C4-2B (cell line): Measurements from ENCODE around the gene NEUROG3.

Experiments used
- H3K27ac ChIP-seq: fragments of 450-650 bp; 2 replicates; pipeline ENCODE4 v1.5.1; 2017
- CTCF ChIP-seq: fragments of 450-650 bp; conservative IDR thresholded peaks from 2 replicates; pipeline ENCODE4 v1.5.1; 2017; ENCODE audit warnings: mild to moderate bottlenecking
- ZFX ChIP-seq: fragments of 450-650 bp; IDR thresholded peaks from 2 replicates; pipeline ENCODE4 v1.6.1; 2017

NEUROG3 gene

GRCh38 chr10:69576334-69577011 is 3.3 kb upstream of the NEUROG3 start:
- H3K27ac ChIP-seq, result no peak overlapping the region
- TF ChIP-seq CTCF (no peak), ZFX (no peak)

DNA sequence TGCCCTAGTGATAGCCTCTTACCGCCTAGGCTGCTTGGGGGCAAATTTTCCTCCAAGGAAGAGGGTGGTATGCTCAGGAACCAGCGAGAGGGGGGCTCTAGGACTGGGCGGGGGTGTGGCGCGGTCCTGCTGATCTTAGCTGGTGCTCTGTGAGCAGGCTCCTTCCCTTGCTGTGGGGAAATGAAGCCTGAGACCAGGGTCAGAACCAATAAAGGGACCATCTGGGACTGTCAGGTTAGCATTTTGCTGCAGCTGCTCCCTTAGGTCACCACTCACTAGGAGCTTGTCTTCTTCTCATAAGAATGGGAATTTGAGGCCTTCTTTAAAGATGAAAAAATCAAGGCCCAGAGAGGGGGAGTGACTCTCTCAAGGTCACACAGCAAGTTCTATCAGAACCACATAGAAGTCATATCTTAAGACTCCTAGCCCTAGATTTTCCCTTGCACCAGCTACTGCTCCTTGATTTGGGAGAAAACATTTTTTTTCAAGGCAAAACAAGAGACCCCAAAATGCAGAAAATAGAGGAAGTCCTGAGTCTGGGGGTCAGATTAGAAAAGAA is 2.0 kb upstream of the NEUROG3 start:
- H3K27ac ChIP-seq, result no peak overlapping the region
- TF ChIP-seq CTCF (no peak), ZFX (no peak)

- no peak overlapping the region for H3K27ac ChIP-seq
- TF ChIP-seq CTCF (no peak), ZFX (no peak)
These were observed 1.4 kb upstream of the NEUROG3 start for GRCh38 chr10:69574571-69574978.

- no peak overlapping the region for H3K27ac ChIP-seq
- TF ChIP-seq CTCF, result no peak
- no peak for TF ChIP-seq ZFX
These were observed 815 bp downstream of the NEUROG3 start for GRCh38 chr10:69572159-69573055.

- H3K27ac ChIP-seq, result no peak overlapping the region
- TF ChIP-seq ZFX (no peak), CTCF (no peak)
These were observed 1.5 kb downstream of the NEUROG3 start for GRCh38 chr10:69571618-69572158.

DNA sequence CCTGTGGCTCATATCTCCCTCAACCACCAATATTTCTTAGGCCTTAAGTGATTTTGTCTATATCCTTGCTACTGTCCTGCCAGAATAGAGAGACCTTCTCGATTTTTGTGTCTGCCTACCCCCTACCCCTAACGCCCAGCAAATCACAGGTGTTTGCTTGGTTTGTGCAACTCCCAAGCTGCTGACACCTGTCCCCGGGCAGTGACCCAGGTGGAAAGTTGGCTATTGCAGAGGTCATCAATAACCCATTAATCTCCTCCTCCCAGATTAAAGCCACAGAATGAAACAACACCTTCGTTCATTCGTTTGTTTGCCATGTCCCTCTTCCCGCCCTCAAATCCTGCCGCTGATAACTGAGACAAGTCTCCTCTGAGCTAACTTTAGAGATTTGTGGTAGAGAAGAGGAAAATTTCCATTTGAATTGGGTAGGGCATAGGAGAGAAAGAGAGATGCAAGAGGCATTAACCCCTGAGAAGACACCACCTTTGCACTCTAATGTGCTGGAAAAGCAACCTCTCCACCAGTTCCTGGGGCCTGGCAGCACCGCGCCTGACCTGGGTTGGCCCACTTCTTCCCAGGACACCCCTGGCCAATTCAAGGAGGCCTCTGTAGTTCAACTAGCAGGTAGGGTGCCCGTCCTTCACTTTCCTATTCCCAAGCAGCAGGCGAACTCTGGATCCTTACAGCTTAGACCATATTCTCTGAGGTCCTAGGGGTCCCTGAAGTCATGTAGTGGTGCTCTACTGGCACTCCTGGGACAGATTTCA is 3.0 kb downstream of the NEUROG3 start:
- TF ChIP-seq ZFX, result no peak
- TF ChIP-seq CTCF, result no peak
- H3K27ac ChIP-seq, result no peak overlapping the region
